Tibial nerve (tissue), 4 donors: ENCODE results near the gene OR52A1.

Experiments
- CTCF ChIP-seq, 5 experiments: fragments of 200-600 bp in 3 of 5; fragments of 450-650 bp in 2 of 5; sonication (generic) in 3 of 5; IDR thresholded peaks; one replicate each; pipeline ENCODE4 v1.5.1; 2016 to 2019; ENCODE audit warnings: antibody characterized with exemption in 5 of 5, mild to moderate bottlenecking in 3 of 5, moderate library complexity in 2 of 5
- EP300 ChIP-seq, 2 donors: sonication (generic); formaldehyde crosslinking; IDR thresholded peaks; one replicate each; pipeline ENCODE4 v1.6.1; 2017; ENCODE audit warnings: antibody characterized with exemption in 2 of 2, mild to moderate bottlenecking in 1 of 2
- POLR2A ChIP-seq, 2 donors: fragments of 450-650 bp; IDR thresholded peaks; one replicate each; pipeline ENCODE4 v1.6.1; 2017; ENCODE audit warnings: antibody characterized with exemption in 2 of 2, mild to moderate bottlenecking in 2 of 2, moderate library complexity in 2 of 2

- no peak for TF ChIP-seq CTCF (IDR thresholded peaks at IDR 0.05)
- no peak for TF ChIP-seq EP300 (IDR thresholded peaks at IDR 0.05)
- TF ChIP-seq POLR2A (IDR thresholded peaks at IDR 0.05): no peak
These were observed 17.5 kb downstream of the OR52A1 start for GRCh38 chr11:5137014-5137413.
